ENCODE results near the gene CCDC33.

The CCDC33 gene

GRCh38 chr15:74191798-74192197, 44.3 kb upstream of the CCDC33 start:
- no peaks in the 10 kb centered on the region for H3K9me3 ChIP-seq (ENCODE audit: control insufficient read depth, insufficient read depth, low read depth, low read length)
- CTCF ChIA-PET, result interaction anchor here (0.5 to 1.9 kb wide), 4 partner anchors 14 to 116 kb away, joined by 3 to 9 read pairs (median 4); no protein-coding TSS in a partner anchor
- H3K4me1 ChIP-seq (ENCODE audit: control insufficient read depth, insufficient read depth, low read length), result peaks cover 20% of the 10 kb centered on the region
- TF ChIP-seq ZNF341 (tag by site-specific recombination; IDR thresholded peaks at IDR 0.05; ENCODE audit: low read depth) (peak; percentile 31; the same call in 1 of the 2 replicates), ZNF174 (tag by site-specific recombination; IDR thresholded peaks at IDR 0.05) (no peak), ZNF449 (tag by site-specific recombination; IDR thresholded peaks at IDR 0.05) (no peak)
- no peak overlapping the region for H3K4me3 ChIP-seq (ENCODE audit: low read depth, low read length)
- peaks cover 0 to 12% of the 10 kb centered on the region in 2 experiments; a peak in 1 of 3 replicates for H3K36me3 ChIP-seq (ENCODE audit: control insufficient read depth in 2 of 2, insufficient read depth in 1 of 2, low read length in 2 of 2)
- POLR2A ChIA-PET, result interaction anchor here (1.0 to 1.3 kb wide), 3 partner anchors 11 to 63 kb away, joined by 3 to 4 read pairs (median 3); partner anchors contain the start of gene STRA6
- no peak overlapping the region for H3K27ac ChIP-seq (ENCODE audit: extremely low read depth, low read depth, low read length)

- no peaks in the 10 kb centered on the region for H3K9me3 ChIP-seq (ENCODE audit: control insufficient read depth, insufficient read depth, low read depth, low read length)
- TF ChIP-seq ZNF341 (tag by site-specific recombination; IDR thresholded peaks at IDR 0.05; ENCODE audit: low read depth) (no peak), ZNF366 (tag by site-specific recombination; conservative IDR thresholded peaks at IDR 0.05) (peak; percentile 74)
- no peak overlapping the region for H3K27ac ChIP-seq (ENCODE audit: extremely low read depth, low read depth, low read length)
- H3K4me3 ChIP-seq (ENCODE audit: low read depth, low read length), result no peak overlapping the region
- ChIA-PET CTCF (interaction anchor here (1.1 to 3.5 kb wide), 2 partner anchors 64 to 115 kb away, joined by 4 to 15 read pairs; no protein-coding TSS in a partner anchor), POLR2A (interaction anchor here (1.0 to 1.2 kb wide), 2 partner anchors 10 to 64 kb away, joined by 3 to 4 read pairs; partner anchors contain the start of gene STRA6)
- H3K36me3 ChIP-seq (ENCODE audit: control insufficient read depth in 2 of 2, insufficient read depth in 1 of 2, low read length in 2 of 2), result peaks cover 0 to 12% of the 10 kb centered on the region in 2 experiments; a peak in 1 of 3 replicates
- H3K4me1 ChIP-seq (ENCODE audit: control insufficient read depth, insufficient read depth, low read length), result peaks cover 22% of the 10 kb centered on the region
These were observed 43.4 kb upstream of the CCDC33 start for GRCh38 chr15:74192751-74193150.

- POLR2A ChIA-PET, result interaction anchor here (1.0 to 1.7 kb wide), 5 partner anchors 8 to 58 kb away, joined by 4 to 8 read pairs (median 4); partner anchors contain the start of gene STRA6
- CTCF ChIA-PET, result interaction anchor here (0.7 to 5.3 kb wide), 4 partner anchors 11 to 116 kb away, joined by 3 to 38 read pairs (median 10); no protein-coding TSS in a partner anchor
- Histone ChIP-seq H3K36me3 (ENCODE audit: control insufficient read depth in 2 of 2, insufficient read depth in 1 of 2, low read length in 2 of 2) (peaks cover 0 to 12% of the 10 kb centered on the region in 2 experiments; a peak in 1 of 3 replicates), H3K4me3 (ENCODE audit: low read depth, low read length) (no peak overlapping the region), H3K4me1 (ENCODE audit: control insufficient read depth, insufficient read depth, low read length) (peaks cover 22% of the 10 kb centered on the region), H3K9me3 (ENCODE audit: control insufficient read depth, insufficient read depth, low read depth, low read length) (no peaks in the 10 kb centered on the region), H3K27ac (ENCODE audit: extremely low read depth, low read depth, low read length) (peak overlapping the region; percentile 53; the same call in 1 of the 2 replicates)
- no peak for TF ChIP-seq ZNF280D (tag by site-specific recombination; IDR thresholded peaks at IDR 0.05)
- no peak for TF ChIP-seq RBAK (tag by site-specific recombination; IDR thresholded peaks at IDR 0.05)
- TF ChIP-seq ZNF426 (tag by site-specific recombination; IDR thresholded peaks at IDR 0.05), result no peak
- TF ChIP-seq ZNF521 (tag by site-specific recombination; IDR thresholded peaks at IDR 0.05), result no peak
- TF ChIP-seq KLF17 (tag by site-specific recombination; IDR thresholded peaks at IDR 0.05), result no peak
- no peak for TF ChIP-seq ZNF449 (tag by site-specific recombination; IDR thresholded peaks at IDR 0.05)
- TF ChIP-seq ZNF404 (tag by site-specific recombination; IDR thresholded peaks at IDR 0.05), result no peak
- TF ChIP-seq ZBTB44 (tag by site-specific recombination; IDR thresholded peaks at IDR 0.05), result no peak
- no peak for TF ChIP-seq ZNF580 (tag by site-specific recombination; IDR thresholded peaks at IDR 0.05)
- TF ChIP-seq ZNF140 (tag by site-specific recombination; IDR thresholded peaks at IDR 0.05), result no peak
- TF ChIP-seq SP7 (tag by site-specific recombination; IDR thresholded peaks at IDR 0.05), result 0 out of 2 replicates have a peak, but pooled peaks have one; percentile 39
- TF ChIP-seq ZBTB17 (tag by site-specific recombination; IDR thresholded peaks at IDR 0.05), result peak; percentile 67
- no peak for TF ChIP-seq ATF2 (tag by site-specific recombination; IDR thresholded peaks at IDR 0.05; ENCODE audit: low read depth)
- TF ChIP-seq ZNF660 (tag by site-specific recombination; IDR thresholded peaks at IDR 0.05), result peak; percentile 86; the same call in 1 of the 2 replicates
- no peak for TF ChIP-seq ZNF707 (tag by site-specific recombination; IDR thresholded peaks at IDR 0.05)
- no peak for TF ChIP-seq ZNF366 (tag by site-specific recombination; conservative IDR thresholded peaks at IDR 0.05)
These were observed 42.8 kb upstream of the CCDC33 start for GRCh38 chr15:74193299-74193718.
